Measurements from ENCODE around the gene CNOT11.

The CNOT11 gene

DNA sequence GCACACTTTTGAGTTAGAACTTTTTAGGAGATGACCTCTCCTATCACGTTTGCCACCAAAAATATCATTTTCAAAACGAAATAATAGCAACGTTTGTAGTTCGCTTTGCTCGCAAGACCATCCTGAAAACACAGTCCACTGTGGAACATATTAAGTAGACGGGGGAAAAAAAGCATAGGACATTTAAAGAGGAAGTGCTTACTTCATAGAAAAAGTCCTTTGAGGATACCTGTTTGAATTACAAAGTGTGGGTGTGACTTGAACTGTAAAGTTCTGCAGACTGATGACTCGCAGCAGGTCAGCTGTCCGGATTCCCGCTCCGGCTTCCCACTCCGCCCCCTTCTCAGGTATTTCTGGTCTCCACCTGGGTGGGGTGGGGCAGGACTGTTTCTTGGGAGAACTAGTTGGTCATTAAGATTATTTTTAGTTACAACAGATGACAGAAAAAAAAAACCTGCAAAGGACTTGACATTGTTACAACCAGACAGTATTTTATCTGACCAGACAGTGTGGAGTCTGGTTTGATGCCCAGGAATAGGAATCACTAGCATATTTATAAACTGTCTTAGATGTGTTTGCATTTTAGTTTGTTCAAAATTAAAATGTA is 13.3 kb downstream of the CNOT11 start:
- Mint-ChIP-seq H3K27ac (no peak overlapping the region), H3K4me1 (no peaks in the 10 kb centered on the region), H3K9me3 (no peaks in the 10 kb centered on the region), H3K36me3 (ENCODE audit: low read depth) (peaks cover 71% of the 10 kb centered on the region), H3K4me3 (no peak overlapping the region), H3K27me3 (ENCODE audit: low read depth, poor library complexity) (no peaks in the 10 kb centered on the region)
- no peak for DNase-seq
- no peak for TF ChIP-seq CTCF (IDR thresholded peaks at IDR 0.05)

GRCh38 chr2:101267671-101268656 is 15.3 kb downstream of the CNOT11 start:
- Mint-ChIP-seq H3K27ac (peak overlapping the region; percentile 51), H3K4me1 (no peaks in the 10 kb centered on the region)

GRCh38 chr2:101270700-101271259 is 18.1 kb downstream of the CNOT11 start:
- H3K27me3 Mint-ChIP-seq (ENCODE audit: low read depth, poor library complexity): no peaks in the 10 kb centered on the region
- no peak for DNase-seq
- no peaks in the 10 kb centered on the region for H3K4me1 Mint-ChIP-seq
- peak overlapping the region; percentile 71 for H3K27ac Mint-ChIP-seq
- TF ChIP-seq CTCF (IDR thresholded peaks at IDR 0.05): no peak
- H3K4me3 Mint-ChIP-seq: no peak overlapping the region
- H3K36me3 Mint-ChIP-seq (ENCODE audit: low read depth): peaks cover 62% of the 10 kb centered on the region
- H3K9me3 Mint-ChIP-seq: no peaks in the 10 kb centered on the region

More at GRCh38 chr2:101267671-101268656, 15.3 kb downstream of the CNOT11 start:
- H3K27me3 Mint-ChIP-seq (ENCODE audit: low read depth, poor library complexity): no peaks in the 10 kb centered on the region
- no peak for DNase-seq
- no peak for TF ChIP-seq CTCF (IDR thresholded peaks at IDR 0.05)
- H3K36me3 Mint-ChIP-seq (ENCODE audit: low read depth): peaks cover 73% of the 10 kb centered on the region
- H3K9me3 Mint-ChIP-seq: no peaks in the 10 kb centered on the region
- no peak overlapping the region for H3K4me3 Mint-ChIP-seq

DNA sequence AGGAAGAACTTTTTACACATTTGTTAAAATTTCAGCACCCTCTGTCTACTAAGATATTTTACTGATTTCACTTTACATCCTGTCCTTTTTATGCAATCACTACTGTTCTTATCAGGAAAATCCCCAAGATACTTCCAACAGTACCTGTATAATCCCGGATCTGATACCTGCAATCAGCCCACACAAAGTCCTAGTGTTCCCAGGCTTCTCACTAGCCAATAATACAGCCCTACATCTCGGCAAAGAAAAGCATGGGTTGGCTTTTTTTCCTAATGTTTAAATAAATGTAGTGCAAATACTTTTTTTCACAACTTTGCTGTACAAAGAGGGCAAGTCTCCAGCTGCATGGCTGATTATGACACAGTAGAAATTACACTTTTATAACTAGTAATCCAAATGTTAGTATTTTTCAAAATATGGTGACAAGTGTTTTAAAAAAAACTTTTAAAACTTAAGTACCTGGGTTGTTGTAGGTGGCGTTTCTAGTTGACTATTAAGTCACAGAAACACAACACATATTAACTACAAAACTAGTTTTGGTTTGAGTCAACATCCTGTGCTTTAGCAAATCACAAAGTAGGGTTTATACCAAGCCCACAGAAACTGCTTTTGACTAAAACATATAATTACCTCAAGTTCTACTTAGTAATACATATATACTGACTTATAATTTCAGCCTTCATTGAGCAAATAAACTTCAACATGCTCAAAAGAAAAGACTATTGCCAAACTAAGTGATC is 19.5 kb downstream of the CNOT11 start:
- no peak for DNase-seq
- Mint-ChIP-seq H3K9me3 (no peaks in the 10 kb centered on the region), H3K27ac (no peak overlapping the region), H3K4me3 (no peak overlapping the region), H3K36me3 (ENCODE audit: low read depth) (peaks cover 64% of the 10 kb centered on the region), H3K4me1 (no peaks in the 10 kb centered on the region), H3K27me3 (ENCODE audit: low read depth, poor library complexity) (no peaks in the 10 kb centered on the region)
- TF ChIP-seq CTCF (IDR thresholded peaks at IDR 0.05): no peak

DNA sequence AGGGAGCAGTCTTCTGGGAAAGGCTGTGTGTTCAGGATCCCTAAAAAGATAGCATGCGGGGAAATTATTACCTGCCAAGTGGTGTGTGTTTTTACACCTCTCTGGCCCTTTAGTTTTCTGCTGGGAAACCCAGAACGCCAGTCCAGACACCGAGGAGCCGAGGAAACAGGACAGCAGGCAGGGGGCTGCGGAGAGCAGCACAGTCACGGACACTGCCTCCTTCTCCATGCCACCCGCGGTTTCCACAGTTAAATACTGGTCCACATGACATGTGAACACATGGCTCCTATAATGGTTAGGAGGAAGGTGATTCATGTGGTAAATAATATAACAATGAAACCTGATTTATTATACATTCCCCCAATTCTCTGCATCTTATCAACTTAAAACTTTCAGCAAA is 20.4 kb downstream of the CNOT11 start:
- Mint-ChIP-seq H3K36me3 (ENCODE audit: low read depth) (peaks cover 62% of the 10 kb centered on the region), H3K27ac (peak overlapping the region; percentile 84), H3K27me3 (ENCODE audit: low read depth, poor library complexity) (no peaks in the 10 kb centered on the region), H3K4me3 (no peak overlapping the region), H3K9me3 (no peaks in the 10 kb centered on the region), H3K4me1 (peaks cover 6% of the 10 kb centered on the region)
- no peak for TF ChIP-seq CTCF (IDR thresholded peaks at IDR 0.05)
- DNase-seq: peak; percentile 10

Measured in nephron progenitor cell (in vitro differentiated cells).